ENCODE measurements around the gene NREP.
A peak's percentile ranks its signal among the peaks of the same experiment; 100 is the strongest.

The NREP gene

GRCh38 chr5:111734597-111734996 is 22.4 kb downstream of the NREP start:
- H3K4me3 ChIP-seq (replicated peaks in 1 of 2; ENCODE audit: low read depth in 2 of 2, low read length in 2 of 2), result no peak overlapping the region
- TF ChIP-seq, protein P1, sequence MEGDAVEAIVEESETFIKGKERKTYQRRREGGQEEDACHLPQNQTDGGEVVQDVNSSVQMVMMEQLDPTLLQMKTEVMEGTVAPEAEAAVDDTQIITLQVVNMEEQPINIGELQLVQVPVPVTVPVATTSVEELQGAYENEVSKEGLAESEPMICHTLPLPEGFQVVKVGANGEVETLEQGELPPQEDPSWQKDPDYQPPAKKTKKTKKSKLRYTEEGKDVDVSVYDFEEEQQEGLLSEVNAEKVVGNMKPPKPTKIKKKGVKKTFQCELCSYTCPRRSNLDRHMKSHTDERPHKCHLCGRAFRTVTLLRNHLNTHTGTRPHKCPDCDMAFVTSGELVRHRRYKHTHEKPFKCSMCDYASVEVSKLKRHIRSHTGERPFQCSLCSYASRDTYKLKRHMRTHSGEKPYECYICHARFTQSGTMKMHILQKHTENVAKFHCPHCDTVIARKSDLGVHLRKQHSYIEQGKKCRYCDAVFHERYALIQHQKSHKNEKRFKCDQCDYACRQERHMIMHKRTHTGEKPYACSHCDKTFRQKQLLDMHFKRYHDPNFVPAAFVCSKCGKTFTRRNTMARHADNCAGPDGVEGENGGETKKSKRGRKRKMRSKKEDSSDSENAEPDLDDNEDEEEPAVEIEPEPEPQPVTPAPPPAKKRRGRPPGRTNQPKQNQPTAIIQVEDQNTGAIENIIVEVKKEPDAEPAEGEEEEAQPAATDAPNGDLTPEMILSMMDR (IDR thresholded peaks at IDR 0.05; ENCODE audit: low read depth, low read length), result no peak
- no peak for DNase-seq (ENCODE audit: low read depth in 2 of 2)

- no peak overlapping the region for H3K4me3 ChIP-seq (replicated peaks in 1 of 2; ENCODE audit: low read depth in 2 of 2, low read length in 2 of 2)
- TF ChIP-seq, protein P1 (IDR thresholded peaks at IDR 0.05; ENCODE audit: low read depth, low read length), result no peak
- peak; percentile 52 to 63 for DNase-seq (ENCODE audit: low read depth in 2 of 2)
Observed at GRCh38 chr5:111734013-111734412, 23.0 kb downstream of the NREP start.

GRCh38 chr5:111733571-111733970 is 23.4 kb downstream of the NREP start:
- TF ChIP-seq, protein P1 (IDR thresholded peaks at IDR 0.05; ENCODE audit: low read depth, low read length), result no peak
- DNase-seq (ENCODE audit: low read depth in 2 of 2), result no peak
- no peak overlapping the region for H3K4me3 ChIP-seq (replicated peaks in 1 of 2; ENCODE audit: low read depth in 2 of 2, low read length in 2 of 2)

DNA sequence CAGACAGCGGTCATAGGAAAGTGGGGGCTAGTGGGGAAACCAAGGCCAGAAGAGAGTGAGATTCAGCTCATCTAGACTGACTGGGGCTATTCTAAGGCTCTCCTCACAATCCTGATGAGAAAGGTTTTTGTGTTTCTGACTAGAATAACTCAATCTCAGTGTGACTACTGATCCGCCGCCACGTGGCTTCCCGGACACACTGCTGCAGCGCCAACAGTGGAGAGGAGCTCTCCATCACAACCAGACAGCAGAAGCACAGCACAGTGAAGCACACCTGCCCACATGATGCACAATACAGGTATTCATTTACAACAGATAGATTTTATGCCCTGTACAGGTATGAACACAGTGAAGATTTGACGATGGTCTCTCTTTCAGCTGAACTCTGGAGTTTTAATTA is 25.4 kb downstream of the NREP start:
- DNase-seq (ENCODE audit: low read depth in 2 of 2), result no peak
- H3K4me3 ChIP-seq (replicated peaks in 1 of 2; ENCODE audit: low read depth in 2 of 2, low read length in 2 of 2), result no peak overlapping the region
- TF ChIP-seq, protein P1 (IDR thresholded peaks at IDR 0.05; ENCODE audit: low read depth, low read length), result no peak

DNA sequence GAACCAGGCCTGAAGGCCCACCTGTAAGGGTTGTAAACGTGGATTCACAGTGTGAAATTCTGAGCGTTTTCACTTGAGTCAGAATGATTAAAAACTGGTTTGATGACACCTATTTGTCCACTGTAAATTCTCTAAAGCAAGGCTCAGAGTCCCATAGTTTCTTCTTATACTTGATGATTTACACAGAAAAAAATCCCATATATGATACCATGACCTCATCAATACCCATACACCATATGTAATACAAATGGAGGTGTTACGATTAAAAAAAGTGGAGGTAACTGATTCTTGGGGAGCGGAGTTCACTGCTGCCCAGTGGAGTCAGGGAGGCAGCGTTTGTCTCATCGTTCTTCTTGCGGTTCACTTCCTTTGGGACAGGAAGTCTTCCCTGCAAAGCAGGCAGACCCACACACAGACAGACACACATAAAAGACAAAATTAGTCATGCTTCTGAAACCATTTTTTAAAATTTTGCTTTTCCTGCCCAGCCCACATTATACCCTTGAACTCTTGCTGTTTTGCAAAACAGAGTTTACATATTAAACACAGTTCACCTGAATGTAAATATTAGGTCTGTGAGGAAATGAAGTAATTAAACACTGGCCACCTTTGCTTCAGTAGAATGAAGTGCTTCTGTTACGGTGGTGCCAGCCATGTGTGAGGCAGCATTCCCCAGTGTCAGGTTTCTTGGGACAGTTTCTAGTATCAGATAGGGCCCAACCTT is 26.2 kb downstream of the NREP start:
- TF ChIP-seq, protein P1 (IDR thresholded peaks at IDR 0.05; ENCODE audit: low read depth, low read length), result no peak
- DNase-seq (ENCODE audit: low read depth in 2 of 2), result no peak
- no peak overlapping the region for H3K4me3 ChIP-seq (replicated peaks in 1 of 2; ENCODE audit: low read depth in 2 of 2, low read length in 2 of 2)

DNA sequence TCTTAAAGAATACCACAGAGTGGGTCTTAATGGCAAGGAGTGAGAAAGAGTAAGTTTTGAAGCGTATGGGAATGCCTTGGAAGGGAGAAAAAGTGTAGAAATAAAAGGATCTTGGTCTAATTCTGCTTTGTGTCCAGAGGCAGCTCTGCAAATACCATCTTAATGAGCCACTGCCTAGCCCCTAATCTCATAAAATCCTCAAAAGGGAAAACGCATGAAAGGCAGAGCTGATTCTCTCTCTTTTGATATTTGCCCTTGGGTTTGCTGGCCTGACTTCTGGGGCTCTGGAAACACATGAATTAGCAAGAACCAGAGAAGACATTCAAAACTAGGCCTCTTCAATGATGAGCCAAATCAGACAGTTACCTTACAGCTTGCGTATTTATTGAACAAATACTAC is 28.1 kb downstream of the NREP start:
- no peak for DNase-seq (ENCODE audit: low read depth in 2 of 2)
- TF ChIP-seq, protein P1 (IDR thresholded peaks at IDR 0.05; ENCODE audit: low read depth, low read length), result no peak
- no peak overlapping the region for H3K4me3 ChIP-seq (replicated peaks in 1 of 2; ENCODE audit: low read depth in 2 of 2, low read length in 2 of 2)

DNA sequence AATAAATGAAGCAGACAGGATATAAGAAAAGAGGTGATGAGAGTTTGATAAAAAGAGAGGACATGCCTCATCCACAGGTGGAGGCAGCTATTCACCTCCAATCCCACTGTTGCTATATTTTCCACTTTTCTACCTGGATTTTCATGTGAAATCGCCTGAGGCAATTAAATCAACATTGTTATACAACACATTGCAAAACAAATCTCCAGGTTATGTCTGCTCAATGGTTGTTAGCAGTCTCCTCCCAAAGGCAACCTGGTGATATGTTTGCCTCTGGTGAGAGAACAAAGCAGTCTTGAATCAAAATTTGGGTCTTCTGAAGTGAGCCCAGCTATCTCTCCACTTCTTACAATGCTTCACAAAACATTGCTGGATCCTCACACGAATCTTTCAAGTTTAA is 30.0 kb downstream of the NREP start:
- TF ChIP-seq, protein P1 (IDR thresholded peaks at IDR 0.05; ENCODE audit: low read depth, low read length), result no peak
- no peak for DNase-seq (ENCODE audit: low read depth in 2 of 2)
- no peak overlapping the region for H3K4me3 ChIP-seq (replicated peaks in 1 of 2; ENCODE audit: low read depth in 2 of 2, low read length in 2 of 2)
